HT1080 (cell line): ENCODE results near the gene IP6K2. TPM values are rescaled to one million over a fixed set of nuclear protein-coding genes. Genes with fewer than 3 reads are reported as not detected.
A peak's percentile ranks its signal among the peaks of the same experiment; 100 is the strongest.

Source experiments
- DNase-seq: peaks from one replicate; pipeline ENCODE4 v3.0.0-alpha.2; 2015; ENCODE audit warnings: low read depth
- total RNA-seq: library from RNA; depleted of rRNA; stranded (reverse); fragments of >200 nt; shearing (Covaris generic); gene quantifications from 2 replicates; pipeline ENCODE4 v1.2.3, GENCODE V29; 2014

IP6K2 gene
- total RNA-seq, 1 experiment from 2014 or later = 65.7 TPM

DNA sequence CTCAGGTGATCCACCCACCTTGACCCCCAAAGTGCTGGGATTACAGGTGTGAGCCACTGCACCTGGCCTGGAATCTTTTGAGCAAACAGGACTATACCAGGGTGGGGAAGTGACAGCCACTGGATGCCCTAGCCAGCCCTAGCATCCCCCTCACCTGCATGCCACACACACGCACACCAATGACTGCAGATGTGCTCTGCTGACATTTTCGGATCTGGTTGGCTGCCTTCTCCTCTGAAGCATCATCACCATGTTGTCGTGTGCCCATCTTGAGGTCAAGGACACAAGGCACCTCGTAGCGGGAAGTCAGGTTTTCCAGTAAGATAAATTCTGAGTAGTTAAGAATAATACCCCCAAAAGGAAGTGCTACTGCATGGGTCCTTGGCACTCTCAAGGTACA is 27.6 kb downstream of the IP6K2 start:
- DNase-seq = no peak

DNA sequence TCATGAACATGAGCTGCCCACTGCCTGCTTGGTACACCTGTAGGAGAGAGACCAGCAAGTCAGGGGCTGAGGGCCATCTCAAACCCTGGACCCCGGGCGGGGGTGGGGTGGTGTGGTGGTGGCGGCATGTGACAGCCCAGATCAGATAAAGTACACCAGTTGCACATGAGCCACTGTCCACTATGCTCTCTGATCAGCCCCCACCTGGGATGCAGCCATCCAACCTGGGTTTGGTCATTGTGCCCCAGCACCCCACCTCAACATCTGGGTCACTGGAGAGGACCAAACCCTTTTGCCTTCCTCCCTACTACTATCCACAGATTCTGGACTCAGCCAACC is 28.3 kb downstream of the IP6K2 start:
- no peak for DNase-seq

DNA sequence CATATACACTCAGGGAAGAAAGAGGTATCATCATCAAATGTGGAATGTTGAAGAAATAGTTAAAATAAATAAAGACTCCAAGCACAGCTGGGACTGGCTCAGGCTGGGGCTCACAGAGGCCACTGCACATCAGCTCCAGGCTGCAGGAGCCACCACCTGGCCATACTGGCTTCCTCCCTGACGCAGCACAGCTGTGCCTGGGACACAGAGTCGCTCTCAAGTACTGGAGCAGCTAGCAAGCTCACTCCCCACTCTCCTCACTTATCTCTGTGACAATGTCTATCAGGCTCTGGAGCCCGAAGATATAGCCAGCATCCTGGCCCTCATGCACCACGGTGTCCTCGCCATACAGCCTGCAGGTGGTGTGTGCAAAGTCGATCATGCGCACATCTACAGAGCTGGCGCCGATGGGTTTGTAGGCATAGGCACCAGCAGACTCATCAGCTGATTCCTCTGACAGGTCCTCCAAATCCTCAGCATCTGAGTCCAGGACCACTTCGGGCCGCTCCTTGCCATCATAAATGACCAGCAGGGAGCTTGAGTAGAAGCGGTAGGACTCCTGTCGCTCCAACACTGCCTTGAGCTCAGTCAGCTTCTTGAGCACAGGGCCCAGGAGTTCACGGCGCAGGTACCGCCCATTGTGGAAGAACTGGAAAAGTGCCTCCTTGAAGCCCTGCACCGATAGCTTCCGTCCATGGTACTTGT is 28.8 kb downstream of the IP6K2 start:
- DNase-seq = no peak

DNA sequence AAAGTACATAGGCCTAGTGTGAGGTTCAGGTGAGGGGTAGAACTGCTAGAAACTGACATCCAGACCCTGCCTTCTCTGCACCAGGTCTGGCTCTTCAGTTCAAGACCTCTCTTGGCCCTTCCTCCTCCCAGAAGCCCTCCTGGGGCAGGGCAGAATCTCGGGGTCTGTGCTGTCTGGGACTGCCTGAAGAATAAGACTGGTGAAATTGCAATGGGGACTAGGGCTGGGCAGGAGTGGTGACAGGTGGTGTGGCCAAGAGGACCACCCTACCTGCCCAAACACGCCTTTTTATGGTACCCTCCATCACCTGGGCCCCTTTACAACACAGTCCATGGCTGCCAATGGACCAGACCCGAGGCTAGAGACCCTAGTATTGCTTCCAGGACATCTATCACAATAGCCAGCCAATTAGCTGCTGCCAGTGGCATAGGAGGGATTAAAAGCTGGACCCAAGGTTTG is 29.8 kb downstream of the IP6K2 start:
- no peak for DNase-seq

DNA sequence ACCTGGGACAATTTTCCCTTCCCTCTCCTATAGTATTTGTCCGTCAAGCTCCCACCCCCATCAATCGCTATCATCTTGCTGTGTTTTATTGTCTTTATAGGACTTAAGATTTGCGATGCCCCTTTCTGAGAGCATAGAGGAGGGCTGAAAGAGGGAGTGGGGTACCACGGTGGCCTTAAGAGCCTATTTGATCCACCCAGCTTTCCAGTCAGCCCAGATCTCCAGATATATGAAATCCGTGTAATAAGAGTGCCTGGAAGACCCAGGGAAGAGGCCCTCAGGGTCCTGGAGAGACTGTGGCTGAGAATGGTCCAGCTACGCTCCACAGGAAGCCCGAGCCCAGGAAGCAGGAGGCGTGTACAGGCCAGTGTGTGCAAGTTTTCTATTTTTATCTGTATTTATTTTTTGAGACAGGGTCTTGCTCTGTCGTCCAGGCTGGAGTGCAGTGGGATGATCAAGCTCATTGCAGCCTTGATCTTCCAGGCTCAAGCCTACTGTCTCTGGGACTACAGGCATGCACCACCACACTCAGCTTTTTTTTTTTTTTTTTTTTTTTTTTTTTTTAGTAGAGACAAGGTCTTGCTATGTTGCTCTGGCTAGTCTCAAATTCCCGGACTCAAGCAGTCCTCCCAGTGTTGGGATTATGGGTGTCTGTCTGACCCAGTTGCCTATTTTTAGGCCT is 30.3 kb downstream of the IP6K2 start:
- no peak for DNase-seq

DNA sequence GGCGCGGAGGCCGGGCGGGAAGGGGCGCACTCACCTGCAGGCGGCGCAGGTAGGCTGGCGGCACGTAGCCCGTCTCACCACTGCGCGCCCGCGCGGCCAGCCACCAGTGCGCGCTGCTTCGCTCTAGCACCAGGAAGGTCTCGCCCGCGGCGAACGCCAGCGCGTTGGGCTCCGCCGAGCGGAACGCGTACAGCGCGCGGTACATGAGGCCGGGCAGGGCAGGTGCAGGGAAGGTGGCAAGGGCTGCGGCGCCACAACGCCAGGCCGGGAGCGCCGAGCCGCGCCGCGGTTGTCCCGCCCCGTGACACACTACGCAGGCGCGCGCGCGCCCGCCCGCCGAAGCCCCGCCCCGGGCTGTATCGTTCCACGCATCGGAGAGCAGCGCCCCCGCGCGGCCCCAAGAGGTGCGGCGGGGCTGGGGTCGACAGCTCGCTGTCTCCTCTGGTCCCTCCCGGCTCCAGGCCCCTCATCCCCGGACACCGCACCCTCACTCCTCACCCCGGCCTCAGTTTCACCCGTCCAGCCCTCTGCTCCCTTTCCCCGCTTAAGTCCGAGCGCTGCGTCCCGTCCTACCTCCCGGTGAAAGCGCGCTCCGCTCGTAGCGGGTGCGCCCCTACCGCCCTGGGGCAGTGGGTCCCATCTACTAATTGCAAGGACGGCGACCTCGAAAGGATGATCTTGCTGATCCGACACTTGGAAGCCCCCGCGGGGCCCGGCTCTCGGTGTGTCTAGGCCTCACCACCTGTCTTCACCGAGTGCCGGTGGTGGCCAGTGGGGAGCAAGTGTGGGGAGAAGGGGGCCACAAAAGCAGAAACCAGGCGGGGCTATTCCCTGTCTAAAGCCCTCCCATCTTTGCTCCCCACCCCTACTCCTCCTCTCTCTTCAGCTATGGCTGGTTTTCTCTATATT is 31.2 kb downstream of the IP6K2 start, which contains the start of gene NCKIPSD:
Gene NCKIPSD, minus strand, starts transcription at position 313 of the 909 bp plus-strand sequence. Its CDS starts 108 bp downstream, at position 205.
- peak; percentile 74 for DNase-seq

DNA sequence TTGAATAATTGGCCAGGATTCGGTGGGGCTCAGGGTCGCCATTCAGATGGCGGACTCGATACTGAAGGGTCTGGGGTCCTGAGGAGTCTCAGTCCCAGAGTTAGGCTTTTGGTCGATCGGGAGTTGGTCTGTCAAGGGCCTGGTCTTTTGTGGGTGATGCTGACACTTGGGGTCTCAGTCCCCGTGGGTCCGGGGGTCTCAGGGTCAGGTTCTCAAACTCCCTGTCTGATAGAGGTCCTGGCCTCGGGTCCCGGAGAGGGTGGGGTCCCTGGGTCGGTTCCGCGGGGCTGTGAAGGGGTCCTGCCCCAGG is 31.8 kb downstream of the IP6K2 start:
- no peak for DNase-seq

DNA sequence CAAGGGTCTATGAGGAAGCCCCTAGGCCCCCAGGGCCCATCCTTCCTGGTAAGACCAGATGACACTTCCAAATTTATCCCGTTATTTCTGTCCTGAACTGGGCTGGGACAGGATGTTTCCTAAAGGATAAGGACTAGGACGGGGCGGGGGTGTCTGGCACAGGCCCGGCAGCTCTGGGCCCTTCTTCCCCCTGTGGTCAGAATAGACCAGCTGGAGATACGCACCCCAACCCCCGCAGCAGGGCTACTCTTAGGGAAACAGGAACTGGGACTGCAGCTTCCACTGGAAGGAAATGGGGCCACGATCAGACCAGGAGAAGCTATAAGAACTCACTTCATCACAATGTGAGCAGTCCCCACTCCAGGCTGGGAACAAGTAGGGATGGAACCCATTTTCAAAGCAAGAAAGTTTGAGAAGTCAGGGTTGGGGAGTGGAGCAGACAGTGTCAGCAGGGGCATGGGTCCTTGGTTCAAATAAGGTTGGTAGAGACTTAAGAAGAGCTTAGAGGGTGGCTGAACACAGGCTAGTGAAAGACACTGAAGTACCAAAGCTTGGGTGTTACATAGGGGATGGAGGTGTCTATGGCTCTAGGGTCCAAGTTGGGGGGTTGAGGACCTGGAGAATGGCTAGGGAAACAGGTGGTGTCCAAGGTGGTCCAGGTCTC is 32.4 kb downstream of the IP6K2 start:
- no peak for DNase-seq

DNA sequence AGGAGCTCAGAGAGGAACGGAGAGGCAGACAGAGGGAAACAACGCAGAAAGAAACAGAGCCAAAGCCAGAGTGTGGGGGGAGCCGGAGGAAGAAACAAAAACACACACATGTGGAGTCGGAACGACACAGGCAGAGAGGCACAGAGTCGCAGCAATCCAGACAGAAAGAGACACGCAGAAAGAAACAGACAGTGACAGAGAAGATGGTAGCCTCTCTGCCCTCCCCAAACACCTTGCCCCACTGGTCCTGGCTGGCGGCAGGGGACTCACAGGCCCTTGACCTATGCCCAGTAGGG is 33.0 kb downstream of the IP6K2 start:
- DNase-seq = no peak

DNA sequence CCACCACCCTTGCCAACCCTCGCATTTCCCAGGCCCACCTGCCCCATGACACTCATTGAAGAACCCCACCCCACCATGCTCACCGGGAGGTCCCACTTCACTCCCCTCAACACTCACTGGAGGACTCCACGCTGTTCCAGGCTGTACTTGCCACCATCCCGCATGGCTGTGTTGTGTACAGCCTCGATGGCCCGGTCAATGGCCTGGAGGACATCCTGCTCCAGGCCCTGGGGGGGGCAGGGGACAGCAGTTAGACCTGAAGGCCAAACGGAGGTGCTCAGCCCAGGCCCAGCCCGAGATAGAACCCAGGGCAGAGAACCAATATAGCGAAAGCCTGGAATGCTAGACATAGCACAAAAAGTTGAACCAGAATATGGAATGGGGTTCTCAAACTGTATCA is 34.2 kb downstream of the IP6K2 start:
- no peak for DNase-seq

DNA sequence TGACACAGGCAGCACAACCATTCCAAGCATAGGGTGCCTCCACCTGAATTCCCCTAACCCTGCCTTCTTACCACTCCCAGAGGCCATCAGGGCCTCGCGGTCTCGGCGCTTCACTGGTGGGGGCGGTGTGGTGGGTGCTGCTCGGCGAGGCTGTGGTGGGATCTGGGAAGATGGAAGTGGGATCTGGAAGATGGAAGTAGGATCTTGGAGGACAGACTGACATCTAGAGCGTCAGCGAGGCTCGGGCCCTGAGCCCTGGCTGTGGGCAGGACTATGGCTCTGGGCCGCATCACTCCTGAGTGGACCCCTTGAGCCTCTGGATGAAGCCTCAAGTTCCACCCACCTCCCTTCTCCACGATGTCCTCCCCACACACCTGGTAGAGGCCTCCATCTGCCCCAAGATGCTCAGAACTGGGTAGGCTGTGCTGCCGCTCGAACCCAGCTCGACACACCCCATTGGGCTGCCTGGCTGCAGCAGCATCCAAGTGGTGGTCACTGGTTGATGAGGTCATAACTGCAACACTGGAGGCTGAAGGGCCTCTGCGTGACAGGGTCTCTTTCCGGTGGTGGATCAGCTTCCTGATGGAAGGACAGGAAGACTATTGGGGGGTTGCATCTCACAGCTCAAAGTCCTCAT is 34.9 kb downstream of the IP6K2 start:
- no peak for DNase-seq

DNA sequence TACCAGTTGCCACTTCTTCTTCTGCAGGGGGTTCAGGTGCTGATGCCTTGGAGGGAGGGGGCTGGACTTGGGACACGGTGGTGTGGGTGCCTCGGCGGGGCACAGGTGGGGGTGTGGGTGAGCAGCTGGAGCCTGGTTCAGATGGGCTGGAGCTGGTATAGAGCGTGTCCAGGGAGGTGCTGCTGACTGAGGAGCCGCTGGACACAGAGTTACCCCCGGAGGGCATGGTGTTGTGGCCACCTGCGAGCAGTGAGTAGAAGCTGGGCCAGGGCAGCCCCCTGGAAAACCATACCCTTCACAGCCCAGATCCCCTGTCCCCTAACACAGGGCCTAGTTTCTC is 35.5 kb downstream of the IP6K2 start:
- DNase-seq = no peak

DNA sequence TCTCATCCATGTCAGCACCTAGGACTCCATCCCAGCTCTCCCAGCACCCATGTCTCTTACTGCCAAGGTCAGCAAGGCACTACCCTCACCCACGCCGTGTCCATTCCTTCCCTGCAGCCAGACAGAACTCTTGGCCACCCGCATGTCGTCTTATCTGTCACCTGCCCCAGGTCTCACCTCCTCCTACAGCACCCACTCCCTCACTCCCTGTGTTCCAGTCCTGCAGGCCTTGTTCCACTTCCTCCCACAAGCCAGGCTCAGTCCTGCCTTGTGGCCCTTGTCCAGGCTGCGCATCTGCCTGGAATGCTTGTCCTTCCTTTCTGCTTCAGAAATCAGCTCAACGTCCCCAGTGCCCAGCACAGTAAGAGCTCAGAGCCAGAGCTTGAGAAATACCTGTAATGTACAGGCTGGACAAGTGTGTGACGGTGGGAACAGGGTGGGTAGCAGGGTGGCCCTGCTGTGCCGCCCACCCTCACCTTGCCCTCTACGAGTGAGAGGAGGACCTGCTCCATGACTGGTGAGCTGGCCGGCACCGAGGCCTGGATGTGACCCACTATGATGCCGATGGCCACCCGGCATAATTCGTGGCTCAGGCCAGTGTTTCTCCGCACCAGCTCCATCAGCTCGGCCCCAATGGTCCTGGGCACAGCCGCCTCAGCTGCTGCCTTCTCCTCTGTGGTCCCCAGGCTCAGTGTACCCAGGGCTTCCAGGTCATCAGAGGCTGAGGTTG is 36.0 kb downstream of the IP6K2 start:
- DNase-seq = no peak

DNA sequence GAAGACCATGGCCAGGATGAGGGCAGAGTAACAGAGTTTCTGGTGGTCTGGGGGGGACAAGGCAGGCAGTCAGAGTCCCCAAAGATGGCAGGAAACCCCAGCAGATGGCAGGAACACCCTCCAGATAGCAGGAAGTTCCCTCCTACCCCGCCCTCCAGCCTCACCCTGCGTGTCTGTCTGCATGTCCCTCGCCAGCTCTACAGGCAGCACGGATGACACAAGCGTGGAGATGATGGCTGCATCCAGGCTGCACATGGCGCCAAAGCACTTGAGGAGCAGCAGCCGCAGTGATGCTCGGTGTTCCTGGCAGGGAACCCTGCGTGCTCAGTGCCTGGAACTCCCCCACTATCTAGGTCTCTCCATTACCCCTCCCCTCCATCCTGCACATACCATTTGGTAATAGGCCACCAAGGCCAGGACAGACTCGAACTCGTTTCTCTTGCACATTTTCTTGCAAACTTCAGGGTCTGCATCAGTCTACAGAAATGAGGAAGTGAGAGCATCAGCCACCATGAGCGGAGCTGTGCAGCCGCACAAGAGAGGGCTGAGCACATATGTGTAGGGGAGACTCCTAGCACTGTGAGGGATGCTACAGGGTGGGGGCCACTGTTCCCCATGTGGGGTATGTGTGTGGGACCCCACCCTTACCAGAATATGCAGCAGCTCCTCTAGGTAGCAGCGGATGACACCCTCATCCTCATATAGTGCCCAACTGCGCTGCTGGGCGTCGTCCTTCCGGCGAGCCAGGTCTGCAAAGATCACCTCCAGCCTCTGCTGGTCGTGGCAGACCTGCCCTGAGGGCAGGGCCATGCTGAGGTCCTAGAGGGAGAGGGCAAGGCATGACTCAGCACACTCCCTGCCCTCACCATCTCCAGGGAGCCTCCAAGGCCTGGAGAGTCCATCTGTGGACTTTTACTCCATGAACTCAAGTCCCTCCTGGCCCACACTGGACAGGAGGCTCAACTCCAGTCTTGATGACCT is 37.3 kb downstream of the IP6K2 start:
- no peak for DNase-seq

DNA sequence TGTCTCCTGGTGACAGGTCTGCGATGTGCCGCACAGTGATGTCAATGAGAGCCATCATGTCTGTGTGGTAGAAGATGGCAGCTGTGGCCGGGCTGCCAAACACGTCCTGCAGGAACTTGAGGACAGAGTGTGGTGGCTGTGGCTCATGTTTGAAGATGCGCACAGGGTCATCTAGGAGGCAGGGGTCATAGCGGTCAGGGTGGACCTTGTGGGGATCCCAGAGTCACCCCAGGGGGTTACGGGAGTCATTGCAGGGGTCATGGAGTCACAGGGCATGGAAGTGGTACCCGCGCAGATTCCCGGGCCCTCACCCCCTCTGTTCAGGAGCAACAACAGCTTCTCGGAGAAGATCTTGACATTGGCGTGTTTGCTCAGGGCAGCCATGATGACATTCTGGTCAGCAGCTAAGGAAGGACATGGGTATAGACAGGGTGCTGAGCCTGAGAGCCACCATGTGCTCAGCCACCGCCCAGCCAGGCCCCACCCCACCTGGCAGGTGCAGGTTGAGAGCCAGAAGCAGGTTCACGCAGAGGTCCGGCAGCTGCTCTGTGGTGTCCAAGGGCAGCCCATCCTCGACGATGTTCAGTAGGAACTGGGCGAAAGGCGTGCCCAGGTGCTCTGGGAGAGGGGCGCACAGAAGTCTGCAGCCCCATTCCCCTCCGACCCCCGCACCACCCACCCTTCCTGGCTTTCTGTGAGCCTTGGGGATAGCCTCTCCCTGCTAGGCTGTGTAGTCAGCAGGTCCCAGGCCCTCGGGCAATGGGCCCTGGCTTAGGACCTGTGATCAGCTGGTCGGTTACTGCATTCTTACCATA is 38.2 kb downstream of the IP6K2 start:
- no peak for DNase-seq

DNA sequence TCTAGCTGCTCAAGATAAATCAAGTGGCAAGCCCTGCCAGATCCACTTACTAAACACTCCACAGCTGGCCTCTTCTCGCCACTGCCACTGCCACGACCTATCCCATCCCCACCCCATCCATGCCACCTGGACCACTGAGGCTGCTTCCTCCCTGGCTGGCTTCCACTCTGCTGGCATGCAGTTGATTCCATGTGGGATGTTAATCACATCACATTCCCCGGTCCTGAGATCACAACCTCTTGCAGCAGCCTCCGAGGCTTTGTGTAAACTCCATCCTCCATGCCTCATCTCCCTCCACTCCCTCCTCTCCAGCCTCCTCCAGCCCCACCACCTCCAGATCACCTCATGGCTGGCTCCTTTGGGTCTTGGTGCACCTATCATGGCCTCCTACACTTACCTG is 39.0 kb downstream of the IP6K2 start:
- DNase-seq = no peak

DNA sequence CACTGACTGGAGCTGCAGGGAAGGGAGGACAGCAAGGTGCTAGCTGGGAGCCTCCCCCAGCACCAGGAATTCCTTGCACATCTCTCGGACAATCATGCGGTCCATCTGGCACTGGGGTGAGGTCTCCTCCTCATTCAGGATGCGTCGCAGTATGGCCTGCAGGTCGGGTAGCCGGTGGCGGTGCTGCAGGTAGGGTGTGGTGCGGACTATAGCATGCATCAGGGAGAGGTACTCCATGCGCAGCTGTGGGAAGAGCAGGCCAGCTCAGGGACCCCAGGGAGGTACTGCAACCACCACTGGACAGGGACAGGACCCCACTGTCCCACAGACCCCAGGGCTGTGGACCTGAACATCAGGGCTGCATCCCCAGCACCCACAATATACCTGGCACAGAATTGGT is 42.5 kb downstream of the IP6K2 start:
- DNase-seq = no peak

DNA sequence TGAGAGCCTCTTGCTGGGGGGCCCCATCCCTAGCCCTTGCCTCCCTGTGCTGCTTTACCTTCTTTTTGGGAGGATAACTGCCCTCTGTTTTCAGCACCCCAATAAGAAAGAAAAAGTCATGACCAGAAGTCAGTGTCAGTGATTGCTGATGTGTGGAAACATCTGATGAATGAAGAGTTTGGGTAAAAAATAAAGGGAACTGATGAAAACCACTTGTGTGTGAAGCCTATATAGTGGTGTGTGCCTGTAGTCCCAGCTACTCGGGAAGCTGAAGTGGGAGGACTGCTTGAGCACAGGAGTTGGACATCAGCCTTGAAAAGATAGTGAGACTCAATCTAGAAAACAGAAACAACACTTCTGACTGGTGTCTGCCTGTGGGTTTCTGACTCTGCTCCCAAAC is 44.5 kb downstream of the IP6K2 start:
- DNase-seq = no peak

DNA sequence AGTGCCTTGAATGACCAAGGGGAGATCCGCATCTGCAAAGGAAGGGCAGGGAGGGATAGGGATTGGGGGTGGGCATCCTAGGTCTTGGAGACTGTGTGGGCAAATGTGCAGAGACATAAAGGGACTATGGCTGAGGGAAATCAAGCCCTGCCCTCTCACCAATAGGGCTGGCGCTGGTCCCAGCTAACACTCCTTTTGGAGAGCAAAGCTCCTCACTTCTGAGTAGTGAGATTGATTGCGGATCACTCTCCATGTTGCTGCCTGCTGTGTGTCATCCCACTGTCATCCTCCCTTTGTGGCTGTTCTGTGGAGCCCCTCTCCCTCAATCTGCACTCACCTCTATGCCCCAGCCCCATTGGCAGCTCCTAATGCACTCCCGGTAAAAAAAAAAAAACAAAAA is 52.1 kb downstream of the IP6K2 start:
- DNase-seq = no peak
